Raji (cell line): ENCODE results near the gene OR2J1.

Experiments used
- POLR2A ChIP-seq: IDR thresholded peaks from 2 replicates; pipeline ENCODE4 v1.6.1; 2011; ENCODE audit warnings: low read depth, low read length, control low read depth; ENCODE audit not compliant: insufficient read depth

Gene OR2J1

DNA sequence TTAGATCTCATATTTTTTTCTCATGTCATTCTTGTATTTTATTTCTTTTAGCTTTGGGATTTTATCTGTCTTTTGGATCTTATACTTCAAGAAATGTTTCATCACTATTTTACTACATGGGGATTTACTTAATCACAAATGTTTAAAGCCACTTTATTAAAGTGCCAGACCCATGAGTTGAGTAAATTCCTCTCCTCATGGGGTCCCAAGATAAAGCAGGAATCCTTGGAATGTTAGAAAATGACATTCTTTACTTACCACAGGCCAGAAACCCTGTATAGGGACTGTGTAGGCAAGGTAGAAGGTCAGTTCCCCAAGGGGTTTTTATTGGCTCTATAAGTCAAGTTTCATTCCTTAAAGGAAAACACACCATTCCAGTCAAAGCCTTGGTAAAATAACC is 43.0 kb downstream of the OR2J1 start:
- no peak for TF ChIP-seq POLR2A

DNA sequence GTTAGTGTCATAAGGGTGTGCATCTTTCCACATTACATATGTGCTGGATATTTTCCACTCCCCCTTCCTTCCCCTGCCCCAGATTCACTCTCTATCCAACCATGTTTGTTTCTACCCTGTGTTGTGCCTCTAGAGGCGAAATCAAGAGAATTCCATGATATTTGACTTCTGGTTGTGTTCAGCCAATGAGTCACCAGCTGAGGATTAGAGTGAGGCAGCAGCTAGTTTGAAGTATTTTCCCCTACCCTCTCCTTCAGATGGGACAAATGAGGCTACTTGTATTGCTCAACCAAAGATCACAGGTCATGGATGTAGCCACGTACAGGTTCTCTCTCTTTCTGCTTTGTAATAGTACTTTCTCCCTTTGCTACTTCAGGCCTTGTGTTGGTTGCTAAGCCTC is 46.9 kb downstream of the OR2J1 start:
- no peak for TF ChIP-seq POLR2A

DNA sequence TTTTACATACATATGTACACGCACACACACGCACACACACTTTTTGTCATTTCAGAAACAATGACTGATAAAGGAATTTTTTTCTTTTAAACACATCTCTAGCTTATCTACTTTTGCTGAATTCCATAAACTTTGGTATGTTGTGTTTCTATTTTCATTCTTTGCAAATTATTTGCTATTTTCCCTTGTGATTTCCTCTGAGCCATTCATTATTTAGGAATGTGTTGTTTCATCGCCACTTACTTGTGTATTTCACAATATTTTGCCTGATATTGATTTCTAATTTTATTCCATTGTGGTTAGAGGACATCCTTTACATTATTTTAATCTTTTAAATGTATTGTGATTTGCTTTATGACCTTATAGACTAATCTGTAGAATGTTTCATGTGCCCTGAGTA is 47.8 kb downstream of the OR2J1 start:
- no peak for TF ChIP-seq POLR2A
